ENCODE measurements around the gene NT5DC2.

NT5DC2 gene

DNA sequence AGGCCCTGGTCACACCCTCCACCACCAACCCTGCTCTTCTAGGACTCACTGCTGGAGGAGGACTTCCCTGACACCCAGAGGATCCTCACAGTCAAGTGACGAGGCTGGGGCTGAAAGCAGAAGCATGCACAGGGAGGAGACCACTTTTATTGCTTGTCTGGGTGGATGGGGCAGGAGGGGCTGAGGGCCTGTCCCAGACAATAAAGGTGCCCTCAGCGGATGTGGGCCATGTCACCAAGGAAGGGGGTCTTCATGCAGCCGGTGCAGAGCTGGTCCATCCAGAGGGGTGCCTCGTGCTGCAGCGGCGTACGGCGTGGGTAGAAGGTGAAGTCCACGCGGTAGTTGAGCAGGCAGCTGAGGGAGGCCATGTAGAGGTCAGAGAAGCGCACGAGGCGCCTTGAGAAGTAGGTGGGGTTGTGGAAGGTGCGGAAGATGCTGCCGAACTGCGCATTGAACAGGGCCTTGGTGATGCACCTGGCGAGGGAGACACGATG is 9.4 kb downstream of the NT5DC2 start:
- no peak for DNase-seq

DNA sequence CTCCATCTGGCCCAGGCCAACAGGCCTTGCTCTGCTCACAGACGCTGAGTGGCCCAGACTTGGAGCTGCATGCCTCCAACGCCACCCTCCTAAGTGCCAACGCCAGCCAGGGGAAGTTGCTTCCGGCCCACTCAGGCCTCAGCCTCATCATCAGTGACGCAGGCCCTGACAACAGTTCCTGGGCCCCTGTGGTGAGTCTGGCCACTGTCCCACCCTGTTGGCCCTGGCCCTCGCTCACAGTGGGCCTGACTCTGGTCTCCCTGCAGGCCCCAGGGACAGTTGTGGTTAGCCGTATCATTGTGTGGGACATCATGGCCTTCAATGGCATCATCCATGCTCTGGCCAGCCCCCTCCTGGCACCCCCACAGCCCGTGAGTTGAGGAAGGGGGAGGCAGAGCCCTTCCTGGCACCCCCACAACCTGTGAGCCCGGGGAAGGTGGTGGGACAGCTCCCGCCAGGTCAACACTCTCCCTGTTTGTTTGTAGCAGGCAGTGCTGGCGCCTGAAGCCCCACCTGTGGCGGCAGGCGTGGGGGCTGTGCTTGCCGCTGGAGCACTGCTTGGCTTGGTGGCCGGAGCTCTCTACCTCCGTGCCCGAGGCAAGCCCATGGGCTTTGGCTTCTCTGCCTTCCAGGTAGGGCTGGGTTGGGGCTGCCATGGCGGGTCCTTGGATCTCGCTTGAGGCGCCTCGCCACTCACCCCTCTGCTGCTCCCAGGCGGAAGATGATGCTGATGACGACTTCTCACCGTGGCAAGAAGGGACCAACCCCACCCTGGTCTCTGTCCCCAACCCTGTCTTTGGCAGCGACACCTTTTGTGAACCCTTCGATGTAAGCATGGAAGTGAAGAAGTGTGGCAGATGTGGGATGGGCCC is 10.0 kb downstream of the NT5DC2 start:
- DNase-seq = no peak

DNA sequence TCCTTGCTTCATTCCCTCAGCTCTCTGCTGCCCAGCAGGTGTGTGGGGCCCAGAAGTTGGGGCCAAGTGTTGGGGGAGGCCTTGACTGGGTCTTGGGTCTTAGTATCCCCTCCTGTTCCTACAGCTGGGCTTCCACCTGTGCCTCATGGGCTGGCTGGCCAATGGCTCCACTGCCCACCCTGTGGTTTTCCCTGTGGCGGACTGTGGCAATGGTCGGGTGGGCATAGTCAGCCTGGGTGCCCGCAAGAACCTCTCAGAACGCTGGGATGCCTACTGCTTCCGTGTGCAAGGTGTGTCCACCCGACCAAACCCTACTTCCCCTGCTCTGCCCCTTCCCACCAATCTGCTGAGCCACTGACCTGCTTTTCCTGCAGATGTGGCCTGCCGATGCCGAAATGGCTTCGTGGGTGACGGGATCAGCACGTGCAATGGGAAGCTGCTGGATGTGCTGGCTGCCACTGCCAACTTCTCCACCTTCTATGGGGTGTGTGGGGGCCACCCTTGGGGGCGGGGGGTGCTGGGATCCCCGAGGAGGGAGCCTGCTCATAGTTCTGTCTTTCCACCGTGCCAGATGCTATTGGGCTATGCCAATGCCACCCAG is 10.9 kb downstream of the NT5DC2 start:
- no peak for DNase-seq

GRCh38 chr3:52521881-52522650 is 11.6 kb downstream of the NT5DC2 start:
- DNase-seq = no peak

DNA sequence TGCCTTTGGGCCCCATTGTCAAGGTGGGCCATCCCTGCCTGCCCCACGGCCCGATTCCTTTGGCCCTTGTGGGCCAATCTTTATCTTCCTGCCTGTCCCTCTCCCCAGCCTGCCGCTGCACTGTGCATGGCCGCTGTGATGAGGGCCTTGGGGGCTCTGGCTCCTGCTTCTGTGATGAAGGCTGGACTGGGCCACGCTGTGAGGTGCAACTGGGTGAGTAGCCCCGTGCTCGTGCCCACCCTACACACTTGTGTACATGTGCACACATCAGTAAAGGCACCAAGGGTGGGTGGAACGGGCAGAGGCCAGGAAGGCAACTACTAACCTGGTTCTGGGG is 12.2 kb downstream of the NT5DC2 start:
- no peak for DNase-seq

- DNase-seq = no peak
Measured at GRCh38 chr3:52520716-52521487, 12.8 kb downstream of the NT5DC2 start.

- DNase-seq = no peak
Measured at GRCh38 chr3:52520141-52520667, 13.5 kb downstream of the NT5DC2 start.

DNA sequence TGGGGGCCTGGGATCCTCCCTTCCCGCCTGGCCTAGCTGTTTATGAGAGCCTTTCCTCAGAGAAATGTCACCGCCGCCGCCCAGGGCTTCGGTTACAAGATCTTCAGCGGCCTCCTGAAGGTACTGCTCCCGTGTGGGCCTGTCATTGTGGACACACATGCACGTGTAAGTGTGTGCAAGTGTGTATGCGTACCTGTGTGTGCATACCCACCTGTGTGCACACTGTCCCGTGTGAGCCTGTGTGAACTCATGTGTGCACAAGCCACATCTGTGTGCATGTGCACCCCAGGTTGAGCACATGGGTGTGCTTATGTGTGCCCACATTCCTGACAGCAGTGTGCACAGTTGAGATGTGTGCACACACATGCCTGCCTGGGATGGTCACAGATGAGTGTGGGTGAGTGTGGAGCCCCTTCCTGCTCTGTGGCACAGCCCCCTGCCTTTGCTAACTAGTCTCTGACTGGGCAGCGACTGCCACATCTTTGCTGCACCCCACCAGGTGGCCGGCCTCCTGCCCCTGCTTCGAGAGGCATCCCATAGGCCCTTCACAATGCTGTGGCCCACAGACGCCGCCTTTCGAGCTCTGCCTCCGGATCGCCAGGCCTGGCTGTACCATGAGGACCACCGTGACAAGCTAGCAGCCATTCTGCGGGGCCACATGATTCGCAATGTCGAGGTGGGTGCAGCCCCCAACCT is 14.1 kb downstream of the NT5DC2 start:
- DNase-seq = no peak

- DNase-seq = no peak
Measured at GRCh38 chr3:52518723-52519444, 14.8 kb downstream of the NT5DC2 start.

GRCh38 chr3:52517796-52518722 is 15.6 kb downstream of the NT5DC2 start:
- no peak for DNase-seq

GRCh38 chr3:52516509-52517195 is 17.0 kb downstream of the NT5DC2 start:
- DNase-seq = no peak

GRCh38 chr3:52515192-52515591 is 18.5 kb downstream of the NT5DC2 start:
- DNase-seq = no peak

DNA sequence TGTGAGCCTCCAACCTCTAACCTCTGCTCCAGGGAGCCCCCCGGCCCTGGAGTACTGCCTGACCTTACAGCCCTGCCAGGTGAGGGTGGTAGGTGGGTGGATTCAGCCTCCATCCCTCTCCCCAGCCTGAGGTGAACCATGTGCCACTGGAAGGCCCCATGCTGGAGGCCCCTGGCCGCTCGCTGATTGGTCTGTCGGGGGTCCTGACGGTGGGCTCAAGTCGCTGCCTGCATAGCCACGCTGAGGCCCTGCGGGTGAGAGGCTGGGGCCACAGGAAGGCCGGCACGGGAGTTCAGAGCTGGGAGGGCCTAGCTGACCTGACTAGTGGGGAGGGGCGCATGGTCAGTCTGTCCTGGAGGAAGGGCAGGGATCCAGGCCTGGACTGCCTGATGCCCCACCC is 19.1 kb downstream of the NT5DC2 start:
- no peak for DNase-seq

DNA sequence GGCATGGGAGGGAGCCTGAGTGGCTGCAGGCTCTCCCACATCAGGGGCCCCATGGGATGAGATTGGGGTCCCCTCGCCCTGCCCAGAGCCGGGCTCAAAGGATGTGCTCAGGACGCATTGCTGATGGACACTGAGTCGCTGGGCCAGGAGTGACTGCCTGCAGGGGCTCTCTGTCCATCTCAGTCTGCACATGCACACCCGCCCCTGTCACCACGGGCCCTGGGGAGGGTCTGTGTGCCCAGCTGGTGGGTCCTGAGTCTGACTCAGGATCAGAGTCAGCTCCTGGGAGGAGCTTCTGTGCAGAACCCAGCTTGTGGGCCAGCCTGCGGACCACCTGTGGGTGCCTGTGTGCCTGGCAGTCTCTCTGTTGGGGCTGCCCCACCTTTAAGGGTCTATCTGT is 20.4 kb downstream of the NT5DC2 start:
- DNase-seq = no peak

DNA sequence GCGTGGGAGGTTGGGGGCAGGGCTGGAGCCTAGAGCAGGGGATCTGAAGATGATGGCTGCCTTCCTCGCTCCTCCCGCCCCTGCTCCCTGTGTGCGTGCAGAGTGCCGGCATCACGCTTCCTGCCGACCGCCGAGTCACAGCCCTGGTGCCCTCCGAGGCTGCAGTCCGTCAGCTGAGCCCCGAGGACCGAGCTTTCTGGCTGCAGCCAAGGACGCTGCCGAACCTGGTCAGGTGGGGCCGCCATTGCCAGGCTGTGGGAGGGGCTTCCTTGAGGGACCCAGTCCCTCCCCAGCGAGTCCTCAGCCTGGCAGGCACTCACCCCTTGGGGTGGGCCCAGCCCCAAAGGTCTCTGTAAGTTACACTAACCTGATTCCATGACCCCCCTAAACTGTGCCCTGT is 20.9 kb downstream of the NT5DC2 start:
- DNase-seq = no peak

- DNase-seq = no peak
Measured at GRCh38 chr3:52512105-52512504, 21.6 kb downstream of the NT5DC2 start.

DNA sequence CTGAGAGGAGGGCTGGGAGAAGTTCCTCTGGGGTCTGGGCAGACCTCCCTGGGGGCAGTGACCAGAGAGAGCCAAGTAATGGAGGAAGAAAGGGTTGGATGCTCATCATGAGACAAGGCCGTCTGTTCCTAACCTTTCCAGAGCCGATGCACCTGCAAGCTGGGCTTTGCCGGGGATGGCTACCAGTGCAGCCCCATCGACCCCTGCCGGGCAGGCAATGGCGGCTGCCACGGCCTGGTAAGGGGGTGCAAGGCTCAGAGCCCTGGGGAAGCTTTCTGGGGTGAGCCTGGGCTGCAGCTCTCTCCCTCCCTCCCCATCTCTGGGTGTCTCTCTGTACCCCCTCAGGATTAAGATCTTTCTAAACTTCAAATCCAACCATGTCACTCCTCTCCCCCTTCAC is 22.1 kb downstream of the NT5DC2 start:
- no peak for DNase-seq

DNA sequence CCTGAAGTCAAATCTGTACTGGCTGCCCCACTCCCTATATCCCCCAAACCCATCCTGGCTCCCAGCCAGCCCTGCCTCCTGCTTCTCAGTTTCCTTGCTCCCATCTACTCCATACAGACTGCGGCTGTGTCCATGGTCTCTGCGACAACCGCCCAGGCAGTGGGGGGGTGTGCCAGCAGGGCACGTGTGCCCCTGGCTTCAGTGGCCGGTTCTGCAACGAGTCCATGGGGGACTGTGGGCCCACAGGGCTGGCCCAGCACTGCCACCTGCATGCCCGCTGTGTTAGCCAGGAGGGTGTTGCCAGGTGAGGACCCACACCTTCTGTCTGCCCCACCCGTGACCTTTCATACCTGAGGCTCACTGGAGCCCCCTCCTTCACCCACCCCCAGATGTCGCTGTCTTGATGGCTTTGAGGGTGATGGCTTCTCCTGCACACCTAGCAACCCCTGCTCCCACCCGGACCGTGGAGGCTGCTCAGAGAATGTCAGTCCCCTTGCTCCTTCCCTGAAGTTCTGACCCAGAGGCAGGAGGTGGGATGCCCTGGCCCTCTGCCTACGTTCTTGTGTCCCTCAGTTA is 23.8 kb downstream of the NT5DC2 start:
- peak; percentile 60 for DNase-seq

- DNase-seq = no peak
Measured at GRCh38 chr3:52507359-52507758, 26.3 kb downstream of the NT5DC2 start.

All from RPMI8226 (cell line).